Urothelium cell line (cell line): ENCODE results near the gene ADAMTS17.
A peak's percentile ranks its signal among the peaks of the same experiment; 100 is the strongest.
"Not testable (repeated sequence)": the region's sequence is repeated elsewhere in the genome, so short reads cannot be mapped to it uniquely, and the experiment has no call there.

Experiments
- DNase-seq: peaks from one replicate; pipeline ENCODE4 v3.0.0; 2011; ENCODE audit warnings: low spot score, mixed read lengths
- FAIRE-seq: peaks from 2 replicates; lab custom pipeline; 2011; peaks lifted over from hg19 to GRCh38; lab: Jason Lieb, UNC

The ADAMTS17 gene

GRCh38 chr15:99931703-99932603 is 409.8 kb downstream of the ADAMTS17 start:
- DNase-seq (no peak), FAIRE-seq (no peak)

- FAIRE-seq, result no peak
These were observed 411.1 kb downstream of the ADAMTS17 start for GRCh38 chr15:99930696-99931095.

GRCh38 chr15:99929266-99929665 is 412.5 kb downstream of the ADAMTS17 start:
- no peak for DNase-seq
- no peak for FAIRE-seq

More at GRCh38 chr15:99930696-99931095, 411.1 kb downstream of the ADAMTS17 start:
- DNase-seq, result no peak

GRCh38 chr15:99928429-99928981 is 413.3 kb downstream of the ADAMTS17 start:
- FAIRE-seq (no peak), DNase-seq (peak; percentile 81)

GRCh38 chr15:99926532-99926931 is 415.2 kb downstream of the ADAMTS17 start:
- not testable (repeated sequence) for DNase-seq, FAIRE-seq

- no peak for FAIRE-seq
- DNase-seq, result peak; percentile 71
These were observed 415.9 kb downstream of the ADAMTS17 start for GRCh38 chr15:99925661-99926461.

- FAIRE-seq (no peak), DNase-seq (no peak)
These were observed 418.1 kb downstream of the ADAMTS17 start for GRCh38 chr15:99923711-99924110.
